HCT116 (cell line): ENCODE data around the gene STYXL2. TPM values are rescaled to one million over a fixed set of nuclear protein-coding genes. Genes with fewer than 3 reads are reported as not detected.

Experiments used
- ATAC-seq: fragments of 200-7000 bp; cut with Tn5 transposase; 2 replicates; pipeline ENCODE4 v1.9.1; 2020; ENCODE audit warnings: mild to moderate bottlenecking, moderate library complexity
- BruUV-seq: library from RNA; stranded (reverse); fragments of 400-500 nt; replicated peaks from 2 replicates; lab custom pipeline; 2021; lab: Mats Ljungman, UMichigan
- CTCF ChIA-PET: fragments of 300-600 bp; sonication (Branson Sonifier 250); formaldehyde crosslinking; loops from one replicate; lab custom pipeline; 2021; ENCODE audit warnings: antibody characterized with exemption; lab: Charles Lee
- POLR2A ChIA-PET: fragments of 300-600, 350-600 bp; sonication (Branson Sonifier 250); formaldehyde crosslinking; loops from one replicate; lab custom pipeline; 2021; ENCODE audit warnings: antibody characterized with exemption; lab: Charles Lee
- RAD21 ChIA-PET, 2 experiments: fragments of 300-600 bp; sonication (Branson Sonifier 250); formaldehyde crosslinking; loops; one replicate each; lab custom pipeline; 2023; ENCODE audit warnings: low total read pairs in 2 of 2; ENCODE audit not compliant: uncharacterized antibody in 2 of 2, unreplicated experiment in 2 of 2, low non-redundant PET in 1 of 2; lab: Charles Lee
- DNase-seq: peaks from one replicate; pipeline ENCODE4 v3.0.0-alpha.2; 2010; ENCODE audit warnings: low read depth, low spot score
- H2AFZ ChIP-seq: fragments of 200-600 bp; shearing (Covaris generic), sonication (generic); 2 replicates; pipeline ENCODE4 v1.6.1; 2017; ENCODE audit warnings: low read depth, mixed run types, mixed read lengths, antibody characterized with exemption, low read length; ENCODE audit not compliant: poor library complexity, severe bottlenecking
- H3K27ac ChIP-seq: 2 replicates; pipeline ENCODE4 v1.5.1; 2012; ENCODE audit warnings: low read depth, low read length
- H3K27me3 ChIP-seq: fragments of 200-600 bp; sonication (generic); 2 replicates; pipeline ENCODE4 v1.6.1; 2016; ENCODE audit warnings: mixed run types, low read length, mixed read lengths; ENCODE audit not compliant: insufficient read depth
- H3K36me3 ChIP-seq, 2 experiments: fragments of 200-500 bp in 1 of 2; fragments of 200-600 bp in 1 of 2; sonication (Bioruptor generic) in 1 of 2; sonication (generic) in 1 of 2; 2 replicates each; pipeline versions ENCODE4 v1.5.1 to v1.6.1; 2014 to 2016; ENCODE audit warnings: low read length in 2 of 2, inconsistent platforms in 1 of 2, mixed read lengths in 1 of 2, mixed run types in 1 of 2; ENCODE audit not compliant: insufficient read depth in 2 of 2, control insufficient read depth in 1 of 2
- H3K4me1 ChIP-seq, 2 experiments: fragments of 200-600 bp in 1 of 2; sonication (generic) in 1 of 2; 2 replicates each; pipeline versions ENCODE4 v1.5.1 to v1.6.1; 2012 to 2017; ENCODE audit warnings: low read length in 2 of 2, inconsistent platforms in 1 of 2, mild to moderate bottlenecking in 1 of 2, mixed read lengths in 1 of 2, mixed run types in 1 of 2, moderate library complexity in 1 of 2; ENCODE audit not compliant: insufficient read depth in 2 of 2, control insufficient read depth in 1 of 2
- H3K4me2 ChIP-seq: fragments of 200-600 bp; sonication (generic); 2 replicates; pipeline ENCODE4 v1.6.1; 2017; ENCODE audit warnings: mixed run types, low read length, mixed read lengths
- H3K4me3 ChIP-seq, 2 experiments: fragments of 200-600 bp in 1 of 2; sonication (generic) in 1 of 2; replicated peaks in 1 of 2; 2 replicates each; pipeline ENCODE4 v1.5.1; 2011 to 2016; ENCODE audit warnings: low read length in 2 of 2, control low read depth in 1 of 2, low read depth in 1 of 2, mild to moderate bottlenecking in 1 of 2, mixed read lengths in 1 of 2, mixed run types in 1 of 2
- H3K79me2 ChIP-seq: fragments of 200-600 bp; sonication (generic); 2 replicates; pipeline ENCODE4 v1.6.1; 2017; ENCODE audit warnings: mild to moderate bottlenecking, mixed run types, low read length, moderate library complexity, mixed read lengths; ENCODE audit not compliant: insufficient read depth
- H3K9ac ChIP-seq: fragments of 200-600 bp; sonication (generic); 2 replicates; pipeline ENCODE4 v1.6.1; 2016; ENCODE audit warnings: low read length, mixed read lengths
- H3K9me2 ChIP-seq: fragments of 200-600 bp; sonication (generic), shearing (Covaris generic); 2 replicates; pipeline ENCODE4 v1.6.1; 2017; ENCODE audit warnings: mixed run types, mild to moderate bottlenecking, moderate library complexity; ENCODE audit not compliant: insufficient read depth
- H3K9me3 ChIP-seq, 2 experiments: fragments of 200-500 bp in 1 of 2; fragments of 200-600 bp in 1 of 2; sonication (Bioruptor generic) in 1 of 2; sonication (generic) in 1 of 2; 2 replicates each; pipeline ENCODE4 v1.6.1; 2014 to 2017; ENCODE audit warnings: low read length in 2 of 2, mixed read lengths in 2 of 2, inconsistent platforms in 1 of 2, low read depth in 1 of 2, mild to moderate bottlenecking in 1 of 2, mixed run types in 1 of 2, moderate library complexity in 1 of 2; ENCODE audit not compliant: control insufficient read depth in 1 of 2, insufficient read depth in 1 of 2
- H4K20me1 ChIP-seq: fragments of 200-600 bp; sonication (generic), shearing (Covaris generic); 2 replicates; pipeline ENCODE4 v1.6.1; 2017; ENCODE audit warnings: mixed run types, mild to moderate bottlenecking, moderate library complexity; ENCODE audit not compliant: insufficient read depth
- EZH2phosphoT487 ChIP-seq: fragments of 200-600 bp; IDR thresholded peaks from 2 replicates; pipeline ENCODE4 v1.6.1; 2018; ENCODE audit warnings: antibody characterized with exemption, borderline replicate concordance
- SIN3A ChIP-seq: IDR thresholded peaks from 2 replicates; pipeline ENCODE4 v1.6.1; 2012; ENCODE audit warnings: low read depth
- intact Hi-C: fragments of 100-400 bp; cut with micrococcal nuclease; formaldehyde crosslinking; loops from 2 replicates; pipeline ENCODE4 v1.10.0; 2022
- total RNA-seq: library from RNA; stranded (reverse); gene quantifications from one replicate; pipeline ENCODE4 v1.2.1, GENCODE V29; 2021; ENCODE audit not compliant: unreplicated experiment
- TF ChIP-seq, protein P1 (sequence below): IDR thresholded peaks from 2 replicates; pipeline ENCODE4 v1.6.1; 2012; ENCODE audit warnings: low read depth
- TF ChIP-seq, protein P2 (sequence below): IDR thresholded peaks from 2 replicates; pipeline ENCODE4 v1.6.1; 2012

STYXL2 gene
- total RNA-seq, 1 experiment from 2014 or later = not detected

DNA sequence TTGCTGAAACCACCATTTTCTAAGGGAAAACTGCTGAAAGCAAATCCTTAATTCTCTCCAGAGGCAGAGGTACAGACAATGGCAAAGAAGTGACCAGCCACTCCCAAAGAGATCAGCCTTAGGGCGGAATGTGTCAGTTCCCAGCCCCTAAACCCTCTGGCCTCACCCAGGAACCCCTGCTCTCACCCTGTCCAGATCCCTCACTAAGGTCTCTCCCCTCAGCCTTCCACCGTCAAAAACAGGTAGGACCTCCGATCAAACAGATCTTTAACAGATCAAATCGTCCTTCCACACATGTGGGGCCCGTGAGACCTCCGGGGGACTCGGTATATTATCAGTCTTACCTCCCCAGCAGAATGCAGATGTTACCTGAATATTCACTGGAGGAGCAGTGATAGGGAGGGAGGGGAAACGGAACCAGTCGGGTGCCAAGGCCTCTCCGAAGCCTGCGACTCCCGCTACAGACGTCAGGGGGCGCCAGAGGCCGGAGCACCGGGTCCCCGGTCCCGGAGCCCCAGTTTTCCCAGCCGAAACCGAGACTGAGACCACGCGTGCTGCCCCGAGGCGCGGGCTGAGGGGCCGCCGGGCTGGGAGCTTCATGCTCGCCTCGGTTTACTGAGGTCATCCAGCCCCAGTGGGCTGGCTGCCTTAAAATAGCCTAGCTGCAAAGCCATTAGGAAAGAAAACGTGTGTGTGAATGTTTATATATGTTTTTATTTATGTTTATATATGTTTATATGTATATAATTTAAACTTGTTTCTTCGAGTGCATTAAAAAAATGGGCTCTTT, 27.3 kb upstream of the STYXL2 start (continued):
- TF ChIP-seq, protein P1, sequence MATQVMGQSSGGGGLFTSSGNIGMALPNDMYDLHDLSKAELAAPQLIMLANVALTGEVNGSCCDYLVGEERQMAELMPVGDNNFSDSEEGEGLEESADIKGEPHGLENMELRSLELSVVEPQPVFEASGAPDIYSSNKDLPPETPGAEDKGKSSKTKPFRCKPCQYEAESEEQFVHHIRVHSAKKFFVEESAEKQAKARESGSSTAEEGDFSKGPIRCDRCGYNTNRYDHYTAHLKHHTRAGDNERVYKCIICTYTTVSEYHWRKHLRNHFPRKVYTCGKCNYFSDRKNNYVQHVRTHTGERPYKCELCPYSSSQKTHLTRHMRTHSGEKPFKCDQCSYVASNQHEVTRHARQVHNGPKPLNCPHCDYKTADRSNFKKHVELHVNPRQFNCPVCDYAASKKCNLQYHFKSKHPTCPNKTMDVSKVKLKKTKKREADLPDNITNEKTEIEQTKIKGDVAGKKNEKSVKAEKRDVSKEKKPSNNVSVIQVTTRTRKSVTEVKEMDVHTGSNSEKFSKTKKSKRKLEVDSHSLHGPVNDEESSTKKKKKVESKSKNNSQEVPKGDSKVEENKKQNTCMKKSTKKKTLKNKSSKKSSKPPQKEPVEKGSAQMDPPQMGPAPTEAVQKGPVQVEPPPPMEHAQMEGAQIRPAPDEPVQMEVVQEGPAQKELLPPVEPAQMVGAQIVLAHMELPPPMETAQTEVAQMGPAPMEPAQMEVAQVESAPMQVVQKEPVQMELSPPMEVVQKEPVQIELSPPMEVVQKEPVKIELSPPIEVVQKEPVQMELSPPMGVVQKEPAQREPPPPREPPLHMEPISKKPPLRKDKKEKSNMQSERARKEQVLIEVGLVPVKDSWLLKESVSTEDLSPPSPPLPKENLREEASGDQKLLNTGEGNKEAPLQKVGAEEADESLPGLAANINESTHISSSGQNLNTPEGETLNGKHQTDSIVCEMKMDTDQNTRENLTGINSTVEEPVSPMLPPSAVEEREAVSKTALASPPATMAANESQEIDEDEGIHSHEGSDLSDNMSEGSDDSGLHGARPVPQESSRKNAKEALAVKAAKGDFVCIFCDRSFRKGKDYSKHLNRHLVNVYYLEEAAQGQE = no peak

DNA sequence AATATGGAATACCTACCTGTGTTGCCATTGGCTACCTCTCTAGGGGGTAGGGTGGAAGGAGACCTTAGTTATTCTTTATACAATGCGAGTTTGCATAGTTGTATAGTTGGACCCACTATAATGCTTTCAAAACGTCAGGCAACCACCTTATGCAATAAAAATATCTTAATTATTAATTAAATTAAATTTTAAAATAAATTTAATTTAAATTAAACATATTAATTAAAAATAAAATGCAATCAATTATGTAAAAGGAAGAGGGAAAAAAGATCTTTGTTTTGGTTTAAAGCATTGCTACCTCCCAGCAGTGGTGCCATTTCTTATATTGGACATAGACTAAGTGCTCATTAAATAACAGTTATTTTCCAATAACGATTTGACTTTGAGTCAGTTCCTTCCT, 26.0 kb upstream of the STYXL2 start:
- no peaks in the 10 kb centered on the region for H3K36me3 ChIP-seq
- ATAC-seq = no peak
- peaks cover 0 to 8% of the 10 kb centered on the region in 2 experiments; a peak in 2 of 4 replicates for H3K4me1 ChIP-seq
- POLR2A ChIA-PET = no interaction called here
- H3K4me3 ChIP-seq = no peak overlapping the region
- no peaks in the 10 kb centered on the region for H3K9me3 ChIP-seq
- TF ChIP-seq SIN3A = no peak
- TF ChIP-seq, protein P2, sequence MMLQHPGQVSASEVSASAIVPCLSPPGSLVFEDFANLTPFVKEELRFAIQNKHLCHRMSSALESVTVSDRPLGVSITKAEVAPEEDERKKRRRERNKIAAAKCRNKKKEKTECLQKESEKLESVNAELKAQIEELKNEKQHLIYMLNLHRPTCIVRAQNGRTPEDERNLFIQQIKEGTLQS = no peak
- TF ChIP-seq EZH2phosphoT487 = no peak
- TF ChIP-seq, all 23 proteins: peak for 0
- no TSS peak for BruUV-seq
- H3K4me2 ChIP-seq = no peak overlapping the region
- CTCF ChIA-PET = no interaction called here
- intact Hi-C loops = loop anchor here (1.0 to 5.0 kb wide), 6 partner anchors 61 to 619 kb away; partner anchors contain the start of gene POU2F1
- H3K9ac ChIP-seq = no peak overlapping the region
- DNase-seq = no peak
- H3K9me2 ChIP-seq = no peaks in the 10 kb centered on the region
- H3K27me3 ChIP-seq = no peaks in the 10 kb centered on the region
- H3K79me2 ChIP-seq = no peaks in the 10 kb centered on the region
- no peak overlapping the region for H2AFZ ChIP-seq
- H3K27ac ChIP-seq = no peak overlapping the region
- RAD21 ChIA-PET = no interaction called here
- no peaks in the 10 kb centered on the region for H4K20me1 ChIP-seq
